ENCODE data around the gene FAM177B. TPM values are rescaled to one million over a fixed set of nuclear protein-coding genes. Genes with fewer than 3 reads are reported as not detected.
A peak's percentile ranks its signal among the peaks of the same experiment; 100 is the strongest.
"Not testable (repeated sequence)": the region's sequence is repeated elsewhere in the genome, so short reads cannot be mapped to it uniquely, and the experiment has no call there.

The FAM177B gene
- total RNA-seq, 2 donors from 2014 or later, result 0.50 TPM; not detected in 1

GRCh38 chr1:222754366-222755139 lies 17.6 kb downstream of the FAM177B start:
- ATAC-seq (no peak), DNase-seq (no peak)
- Mint-ChIP-seq H3K27me3 (peaks cover 36% of the 10 kb centered on the region), H3K4me1 (no peaks in the 10 kb centered on the region), H3K4me3 (no peak overlapping the region), H3K36me3 (ENCODE audit: low read depth) (no peaks in the 10 kb centered on the region), H3K27ac (no peak overlapping the region)
- no peaks in the 10 kb centered on the region for H3K9me3 ChIP-seq (ENCODE audit: control insufficient read depth, low read length, poor library complexity, severe bottlenecking)

GRCh38 chr1:222757646-222758268 lies 20.8 kb downstream of the FAM177B start:
- Mint-ChIP-seq H3K27ac (no peak overlapping the region), H3K4me1 (no peaks in the 10 kb centered on the region), H3K4me3 (no peak overlapping the region), H3K27me3 (peaks cover 47% of the 10 kb centered on the region), H3K36me3 (ENCODE audit: low read depth) (peaks cover 2% of the 10 kb centered on the region)
- no peaks in the 10 kb centered on the region for H3K9me3 ChIP-seq (ENCODE audit: control insufficient read depth, low read length, poor library complexity, severe bottlenecking)
- no peak for ATAC-seq
- no peak for DNase-seq

GRCh38 chr1:222759451-222760035 lies 22.5 kb downstream of the FAM177B start:
- DNase-seq (no peak), ATAC-seq (no peak)
- no peaks in the 10 kb centered on the region for H3K9me3 ChIP-seq (ENCODE audit: control insufficient read depth, low read length, poor library complexity, severe bottlenecking)
- Mint-ChIP-seq H3K4me1 (no peaks in the 10 kb centered on the region), H3K27me3 (peaks cover 50% of the 10 kb centered on the region), H3K36me3 (ENCODE audit: low read depth) (peaks cover 2% of the 10 kb centered on the region), H3K4me3 (no peak overlapping the region), H3K27ac (no peak overlapping the region)

- ATAC-seq (no peak), DNase-seq (no peak)
- H3K4me3 Mint-ChIP-seq, result no peak overlapping the region
- no peaks in the 10 kb centered on the region for H3K4me1 Mint-ChIP-seq
- no peaks in the 10 kb centered on the region for H3K9me3 ChIP-seq (ENCODE audit: control insufficient read depth, low read length, poor library complexity, severe bottlenecking)
- H3K27ac Mint-ChIP-seq, result no peak overlapping the region
- H3K36me3 Mint-ChIP-seq (ENCODE audit: low read depth), result peaks cover 2% of the 10 kb centered on the region
- H3K27me3 Mint-ChIP-seq, result peaks cover 39% of the 10 kb centered on the region
These were observed 24.1 kb downstream of the FAM177B start for GRCh38 chr1:222761083-222761482.

GRCh38 chr1:222762178-222762577 lies 25.2 kb downstream of the FAM177B start:
- ATAC-seq; H3K4me1 Mint-ChIP-seq; H3K36me3 Mint-ChIP-seq (ENCODE audit: low read depth); H3K9me3 ChIP-seq (ENCODE audit: control insufficient read depth, low read length, poor library complexity, severe bottlenecking); H3K4me3 Mint-ChIP-seq; DNase-seq; H3K27ac Mint-ChIP-seq: not testable (repeated sequence)
- peaks cover 33% of the 10 kb centered on the region for H3K27me3 Mint-ChIP-seq

- ATAC-seq (no peak), DNase-seq (no peak)
- H3K4me3 Mint-ChIP-seq, result no peak overlapping the region
- no peaks in the 10 kb centered on the region for H3K36me3 Mint-ChIP-seq (ENCODE audit: low read depth)
- peaks cover 6% of the 10 kb centered on the region for H3K27me3 Mint-ChIP-seq
- no peak overlapping the region for H3K27ac Mint-ChIP-seq
- H3K4me1 Mint-ChIP-seq, result no peaks in the 10 kb centered on the region
- H3K9me3 ChIP-seq (ENCODE audit: control insufficient read depth, low read length, poor library complexity, severe bottlenecking), result peaks cover 4% of the 10 kb centered on the region
These were observed 30.2 kb downstream of the FAM177B start for GRCh38 chr1:222767152-222767571.

GRCh38 chr1:222768592-222768991 lies 31.6 kb downstream of the FAM177B start:
- DNase-seq, result no peak
- peaks cover 4% of the 10 kb centered on the region for H3K9me3 ChIP-seq (ENCODE audit: control insufficient read depth, low read length, poor library complexity, severe bottlenecking)
- Mint-ChIP-seq H3K36me3 (ENCODE audit: low read depth) (no peaks in the 10 kb centered on the region), H3K27me3 (peaks cover 2% of the 10 kb centered on the region), H3K4me1 (peaks cover 7% of the 10 kb centered on the region), H3K4me3 (no peak overlapping the region), H3K27ac (no peak overlapping the region)
- ATAC-seq, result no peak

- H3K4me3 Mint-ChIP-seq, result no peak overlapping the region
- H3K27ac Mint-ChIP-seq, result no peak overlapping the region
- no peaks in the 10 kb centered on the region for H3K36me3 Mint-ChIP-seq (ENCODE audit: low read depth)
- no peaks in the 10 kb centered on the region for H3K27me3 Mint-ChIP-seq
- ATAC-seq, result no peak
- peaks cover 7% of the 10 kb centered on the region for H3K4me1 Mint-ChIP-seq
- peaks cover 4% of the 10 kb centered on the region for H3K9me3 ChIP-seq (ENCODE audit: control insufficient read depth, low read length, poor library complexity, severe bottlenecking)
- no peak for DNase-seq
These were observed 32.2 kb downstream of the FAM177B start for GRCh38 chr1:222769181-222769580.

GRCh38 chr1:222769971-222770620 lies 33.1 kb downstream of the FAM177B start:
- no peak overlapping the region for H3K4me3 Mint-ChIP-seq
- peaks cover 4% of the 10 kb centered on the region for H3K9me3 ChIP-seq (ENCODE audit: control insufficient read depth, low read length, poor library complexity, severe bottlenecking)
- no peak overlapping the region for H3K27ac Mint-ChIP-seq
- H3K36me3 Mint-ChIP-seq (ENCODE audit: low read depth), result no peaks in the 10 kb centered on the region
- peaks cover 7% of the 10 kb centered on the region for H3K4me1 Mint-ChIP-seq
- ATAC-seq (no peak), DNase-seq (no peak)
- no peaks in the 10 kb centered on the region for H3K27me3 Mint-ChIP-seq

- Mint-ChIP-seq H3K27ac (peak overlapping the region; percentile 62), H3K4me3 (no peak overlapping the region), H3K27me3 (no peaks in the 10 kb centered on the region), H3K36me3 (ENCODE audit: low read depth) (no peaks in the 10 kb centered on the region), H3K4me1 (peaks cover 7% of the 10 kb centered on the region)
- no peak for DNase-seq
- H3K9me3 ChIP-seq (ENCODE audit: control insufficient read depth, low read length, poor library complexity, severe bottlenecking), result peaks cover 4% of the 10 kb centered on the region
- peak; percentile 71 for ATAC-seq
These were observed 36.0 kb downstream of the FAM177B start for GRCh38 chr1:222772996-222773379.

GRCh38 chr1:222777463-222777862 lies 40.5 kb downstream of the FAM177B start:
- Mint-ChIP-seq H3K4me3 (no peak overlapping the region), H3K27ac (no peak overlapping the region), H3K4me1 (peaks cover 7% of the 10 kb centered on the region), H3K36me3 (ENCODE audit: low read depth) (no peaks in the 10 kb centered on the region), H3K27me3 (peaks cover 19% of the 10 kb centered on the region)
- H3K9me3 ChIP-seq (ENCODE audit: control insufficient read depth, low read length, poor library complexity, severe bottlenecking), result no peaks in the 10 kb centered on the region
- DNase-seq (no peak), ATAC-seq (no peak)

GRCh38 chr1:222777977-222778376 lies 41.0 kb downstream of the FAM177B start:
- ATAC-seq (no peak), DNase-seq (no peak)
- Mint-ChIP-seq H3K36me3 (ENCODE audit: low read depth) (no peaks in the 10 kb centered on the region), H3K4me3 (no peak overlapping the region), H3K27ac (no peak overlapping the region), H3K4me1 (peaks cover 2% of the 10 kb centered on the region), H3K27me3 (peaks cover 20% of the 10 kb centered on the region)
- no peaks in the 10 kb centered on the region for H3K9me3 ChIP-seq (ENCODE audit: control insufficient read depth, low read length, poor library complexity, severe bottlenecking)

GRCh38 chr1:222781251-222781650 lies 44.2 kb downstream of the FAM177B start:
- no peaks in the 10 kb centered on the region for H3K9me3 ChIP-seq (ENCODE audit: control insufficient read depth, low read length, poor library complexity, severe bottlenecking)
- no peak for ATAC-seq
- Mint-ChIP-seq H3K4me3 (no peak overlapping the region), H3K27me3 (peaks cover 48% of the 10 kb centered on the region), H3K4me1 (peaks cover 6% of the 10 kb centered on the region), H3K27ac (no peak overlapping the region), H3K36me3 (ENCODE audit: low read depth) (no peaks in the 10 kb centered on the region)
- no peak for DNase-seq

Measured in T-helper 17 cell (primary cell).